Ishikawa (cell line): Measurements from ENCODE around the gene UST.

Source experiments
- EP300 ChIP-seq: IDR thresholded peaks from 2 replicates; pipeline ENCODE4 v1.6.1; 2012; ENCODE audit warnings: borderline replicate concordance
- FOXM1 ChIP-seq: IDR thresholded peaks from 2 replicates; pipeline ENCODE4 v1.6.1; 2012; ENCODE audit warnings: low read depth, borderline replicate concordance
- NFIC ChIP-seq: IDR thresholded peaks from 2 replicates; pipeline ENCODE4 v1.6.1; 2012
- RAD21 ChIP-seq: IDR thresholded peaks from 2 replicates; pipeline ENCODE4 v1.6.1; 2012; ENCODE audit warnings: low read depth
- REST ChIP-seq: IDR thresholded peaks from 2 replicates; pipeline ENCODE4 v1.6.1; 2012; ENCODE audit warnings: low read depth, mild to moderate bottlenecking
- YY1 ChIP-seq: IDR thresholded peaks from 2 replicates; pipeline ENCODE4 v1.6.1; 2012; ENCODE audit warnings: low read depth
- TF ChIP-seq, protein P1 (sequence below): IDR thresholded peaks from 2 replicates; pipeline ENCODE4 v1.6.1; 2012

GRCh38 chr6:148935705-148936435 is 189.0 kb downstream of the UST start:
- no peak for TF ChIP-seq NFIC
- TF ChIP-seq YY1, result no peak
- no peak for TF ChIP-seq EP300
- TF ChIP-seq REST, result no peak
- TF ChIP-seq FOXM1, result no peak
- no peak for TF ChIP-seq RAD21
- TF ChIP-seq, protein P1, sequence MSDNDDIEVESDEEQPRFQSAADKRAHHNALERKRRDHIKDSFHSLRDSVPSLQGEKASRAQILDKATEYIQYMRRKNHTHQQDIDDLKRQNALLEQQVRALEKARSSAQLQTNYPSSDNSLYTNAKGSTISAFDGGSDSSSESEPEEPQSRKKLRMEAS, result no peak
